Peyer's patch (tissue), 4 donors: ENCODE results near the gene MAPK8.

Source experiments
- POLR2A ChIP-seq, 2 donors: fragments of 450-650 bp; IDR thresholded peaks; one replicate each; pipeline ENCODE4 v1.5.1; 2017; ENCODE audit warnings: antibody characterized with exemption in 2 of 2, mild to moderate bottlenecking in 2 of 2, moderate library complexity in 2 of 2
- TF ChIP-seq, protein P1 (sequence below), 6 experiments: fragments of 450-650 bp in 4 of 6; fragments of 200-600 bp in 2 of 6; sonication (generic) in 1 of 6; IDR thresholded peaks; one replicate each; pipeline ENCODE4 v1.5.1; 2017 to 2019; ENCODE audit warnings: antibody characterized with exemption in 6 of 6, mild to moderate bottlenecking in 3 of 6, moderate library complexity in 1 of 6

DNA sequence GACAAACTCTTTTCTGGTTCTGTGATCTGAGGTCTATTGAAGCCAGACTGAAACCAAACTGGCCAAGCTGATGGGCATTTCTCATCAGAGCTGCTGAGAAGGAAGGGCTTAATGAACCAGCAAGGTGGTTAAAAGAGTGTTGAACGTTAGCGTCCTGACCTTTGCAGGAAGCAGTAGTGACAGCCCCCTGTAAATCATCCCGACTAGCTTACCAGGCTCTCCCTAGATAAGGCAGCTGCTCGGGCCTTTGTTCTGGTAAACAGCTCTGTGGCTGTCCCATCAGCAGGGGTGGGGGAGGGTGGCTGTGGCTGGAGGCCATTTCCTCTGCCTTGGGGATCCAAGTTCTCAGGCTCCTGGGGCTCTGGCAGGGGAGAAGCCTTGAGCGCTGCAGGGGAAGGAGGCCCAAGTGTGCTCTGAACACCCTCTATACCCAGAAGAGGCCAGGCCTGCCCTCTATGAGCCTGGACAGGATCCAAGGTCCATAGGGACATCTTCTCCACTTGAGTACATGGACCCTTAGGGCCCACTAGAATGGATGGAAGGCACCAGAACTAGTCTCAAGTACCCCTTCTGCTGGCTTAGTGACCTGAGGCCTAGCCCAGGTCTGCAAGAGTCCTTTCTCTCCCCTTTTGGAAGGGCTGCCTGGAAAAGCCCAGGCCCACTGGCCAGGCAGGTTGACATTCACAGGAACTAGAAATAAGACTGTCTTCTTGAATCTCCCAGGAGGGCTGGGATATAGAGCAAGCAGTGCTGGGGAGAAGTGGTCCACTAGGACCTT is 163.8 kb downstream of the MAPK8 start:
- TF ChIP-seq, protein P1, sequence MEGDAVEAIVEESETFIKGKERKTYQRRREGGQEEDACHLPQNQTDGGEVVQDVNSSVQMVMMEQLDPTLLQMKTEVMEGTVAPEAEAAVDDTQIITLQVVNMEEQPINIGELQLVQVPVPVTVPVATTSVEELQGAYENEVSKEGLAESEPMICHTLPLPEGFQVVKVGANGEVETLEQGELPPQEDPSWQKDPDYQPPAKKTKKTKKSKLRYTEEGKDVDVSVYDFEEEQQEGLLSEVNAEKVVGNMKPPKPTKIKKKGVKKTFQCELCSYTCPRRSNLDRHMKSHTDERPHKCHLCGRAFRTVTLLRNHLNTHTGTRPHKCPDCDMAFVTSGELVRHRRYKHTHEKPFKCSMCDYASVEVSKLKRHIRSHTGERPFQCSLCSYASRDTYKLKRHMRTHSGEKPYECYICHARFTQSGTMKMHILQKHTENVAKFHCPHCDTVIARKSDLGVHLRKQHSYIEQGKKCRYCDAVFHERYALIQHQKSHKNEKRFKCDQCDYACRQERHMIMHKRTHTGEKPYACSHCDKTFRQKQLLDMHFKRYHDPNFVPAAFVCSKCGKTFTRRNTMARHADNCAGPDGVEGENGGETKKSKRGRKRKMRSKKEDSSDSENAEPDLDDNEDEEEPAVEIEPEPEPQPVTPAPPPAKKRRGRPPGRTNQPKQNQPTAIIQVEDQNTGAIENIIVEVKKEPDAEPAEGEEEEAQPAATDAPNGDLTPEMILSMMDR (IDR thresholded peaks at IDR 0.05): no peak
- TF ChIP-seq POLR2A (IDR thresholded peaks at IDR 0.05): no peak
